GM20000 (cell line): ENCODE measurements around the gene PLD1.

Experiments used
- DNase-seq: peaks from one replicate; pipeline ENCODE4 v3.0.0; 2012; ENCODE audit warnings: low spot score
- TF ChIP-seq, protein P1 (sequence below): IDR thresholded peaks from 2 replicates; pipeline ENCODE4 v1.5.1; 2012; ENCODE audit warnings: mild to moderate bottlenecking, control low read depth; ENCODE audit errors: extremely low read depth, missing control alignments

Gene PLD1

DNA sequence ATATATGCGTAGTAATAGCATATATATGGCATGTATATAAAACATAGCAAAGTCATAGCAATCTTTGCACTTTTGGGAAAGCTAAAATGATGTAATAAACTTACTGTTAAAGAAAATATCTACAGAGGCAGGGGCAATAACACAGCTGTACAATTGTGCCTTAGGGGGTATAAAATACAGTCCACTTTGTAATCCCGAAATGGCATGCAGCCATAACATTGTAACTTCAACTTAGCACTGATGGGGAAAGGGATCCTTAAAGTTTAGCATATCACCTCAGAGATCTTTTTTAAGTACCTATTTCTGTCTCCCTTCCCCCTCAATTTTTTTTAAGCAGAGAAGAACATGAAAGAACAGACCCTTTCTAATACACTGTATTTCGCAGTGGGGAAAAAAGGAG, 40.8 kb downstream of the PLD1 start:
- no peak for DNase-seq
- TF ChIP-seq, protein P1, sequence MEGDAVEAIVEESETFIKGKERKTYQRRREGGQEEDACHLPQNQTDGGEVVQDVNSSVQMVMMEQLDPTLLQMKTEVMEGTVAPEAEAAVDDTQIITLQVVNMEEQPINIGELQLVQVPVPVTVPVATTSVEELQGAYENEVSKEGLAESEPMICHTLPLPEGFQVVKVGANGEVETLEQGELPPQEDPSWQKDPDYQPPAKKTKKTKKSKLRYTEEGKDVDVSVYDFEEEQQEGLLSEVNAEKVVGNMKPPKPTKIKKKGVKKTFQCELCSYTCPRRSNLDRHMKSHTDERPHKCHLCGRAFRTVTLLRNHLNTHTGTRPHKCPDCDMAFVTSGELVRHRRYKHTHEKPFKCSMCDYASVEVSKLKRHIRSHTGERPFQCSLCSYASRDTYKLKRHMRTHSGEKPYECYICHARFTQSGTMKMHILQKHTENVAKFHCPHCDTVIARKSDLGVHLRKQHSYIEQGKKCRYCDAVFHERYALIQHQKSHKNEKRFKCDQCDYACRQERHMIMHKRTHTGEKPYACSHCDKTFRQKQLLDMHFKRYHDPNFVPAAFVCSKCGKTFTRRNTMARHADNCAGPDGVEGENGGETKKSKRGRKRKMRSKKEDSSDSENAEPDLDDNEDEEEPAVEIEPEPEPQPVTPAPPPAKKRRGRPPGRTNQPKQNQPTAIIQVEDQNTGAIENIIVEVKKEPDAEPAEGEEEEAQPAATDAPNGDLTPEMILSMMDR, result no peak

GRCh38 chr3:171768986-171769385, 41.3 kb downstream of the PLD1 start:
- no peak for DNase-seq
- TF ChIP-seq, protein P1, result no peak

DNA sequence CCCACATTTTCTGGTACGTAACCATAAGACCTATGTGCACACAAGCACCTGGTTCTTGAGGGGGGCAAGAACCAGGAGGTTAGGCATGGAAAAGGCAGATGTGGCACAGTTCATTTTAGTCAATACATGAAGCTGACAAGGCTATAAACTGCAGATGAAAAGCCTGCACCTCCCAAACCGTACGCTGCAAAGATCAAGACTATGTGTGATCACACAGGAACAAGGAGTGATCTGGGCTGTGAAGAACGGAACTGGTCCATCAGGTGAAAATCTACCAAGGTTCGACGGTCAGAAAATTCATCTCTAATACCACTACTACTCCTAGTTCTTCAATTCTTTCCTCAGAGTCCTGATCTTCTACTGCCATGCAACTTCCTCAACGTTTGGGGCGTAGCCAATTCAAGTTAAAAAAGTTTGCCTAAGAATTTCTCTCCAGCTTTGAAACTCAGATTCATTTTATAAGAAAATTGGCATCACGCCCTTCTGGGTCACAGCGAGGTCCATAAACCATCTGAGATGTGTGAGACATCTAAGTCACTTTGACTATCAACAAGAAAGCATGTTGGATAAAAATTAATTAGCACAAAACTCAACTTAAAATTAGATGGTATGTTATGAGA, 41.9 kb downstream of the PLD1 start:
- DNase-seq, result no peak
- TF ChIP-seq, protein P1, result no peak

GRCh38 chr3:171765511-171765887, 44.8 kb downstream of the PLD1 start:
- TF ChIP-seq, protein P1, result no peak

GRCh38 chr3:171763392-171763791, 46.9 kb downstream of the PLD1 start:
- TF ChIP-seq, protein P1, result no peak
- DNase-seq, result no peak

More at GRCh38 chr3:171765511-171765887, 44.8 kb downstream of the PLD1 start:
- DNase-seq, result no peak

DNA sequence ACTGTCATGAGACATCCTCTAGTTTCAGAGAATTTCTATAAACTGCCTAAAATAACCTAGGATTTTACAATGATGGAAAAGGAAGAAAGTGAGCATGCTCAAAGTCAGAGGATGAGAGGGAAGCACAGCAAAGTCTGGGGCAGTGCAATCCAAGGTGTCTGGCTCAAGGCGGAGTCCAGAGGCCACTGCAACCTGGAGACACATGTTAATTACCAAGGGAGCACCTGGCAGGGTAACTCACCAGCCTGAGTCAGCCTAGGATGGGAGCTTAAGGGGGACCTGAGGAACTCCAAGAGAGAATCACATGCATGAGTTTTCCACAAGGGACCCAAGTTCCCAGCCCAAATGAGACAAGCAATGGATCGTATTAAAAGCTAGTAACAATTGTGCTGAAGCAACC, 49.8 kb downstream of the PLD1 start:
- no peak for DNase-seq
- TF ChIP-seq, protein P1, result no peak

DNA sequence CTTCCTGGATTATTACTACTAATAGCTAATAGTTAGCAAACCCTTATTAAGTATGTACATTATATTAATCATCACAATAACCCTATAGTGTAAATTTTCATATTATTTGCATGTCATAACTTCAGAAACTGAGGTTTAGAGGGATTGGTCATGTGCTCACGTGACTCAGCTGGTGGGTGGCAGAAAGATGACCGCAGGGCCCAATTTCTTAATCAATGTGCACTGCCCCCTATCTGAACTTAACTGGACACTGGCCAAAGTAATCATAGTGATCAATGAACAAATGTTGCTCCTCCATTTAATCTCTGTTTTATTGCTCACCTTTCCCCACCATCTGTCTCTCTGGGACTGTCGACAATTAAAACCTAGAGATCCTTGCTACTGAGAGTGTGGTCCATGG, 52.2 kb downstream of the PLD1 start:
- no peak for DNase-seq
- TF ChIP-seq, protein P1, result no peak
